ENCODE results near the gene CHST11.

DNA sequence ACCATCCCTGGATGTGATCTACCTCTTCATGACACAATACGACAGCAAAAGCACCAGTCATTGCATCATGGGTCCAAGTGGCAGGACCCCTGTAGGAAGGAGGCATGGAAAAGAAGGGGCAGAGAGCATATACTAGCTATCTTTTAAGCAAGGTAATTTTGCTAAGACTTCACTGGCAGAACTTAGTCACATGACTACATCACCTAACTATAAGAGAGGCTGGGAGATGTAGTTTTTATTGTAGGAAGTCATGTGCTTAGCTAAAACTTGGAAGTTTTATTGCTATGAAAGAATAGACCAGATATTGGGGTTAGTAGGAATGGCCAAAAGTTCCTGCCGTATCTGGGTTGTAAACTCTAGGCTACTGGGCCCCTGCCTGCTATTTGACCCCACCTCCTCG, 18.6 kb upstream of the CHST11 start:
- TF ChIP-seq, protein P1, sequence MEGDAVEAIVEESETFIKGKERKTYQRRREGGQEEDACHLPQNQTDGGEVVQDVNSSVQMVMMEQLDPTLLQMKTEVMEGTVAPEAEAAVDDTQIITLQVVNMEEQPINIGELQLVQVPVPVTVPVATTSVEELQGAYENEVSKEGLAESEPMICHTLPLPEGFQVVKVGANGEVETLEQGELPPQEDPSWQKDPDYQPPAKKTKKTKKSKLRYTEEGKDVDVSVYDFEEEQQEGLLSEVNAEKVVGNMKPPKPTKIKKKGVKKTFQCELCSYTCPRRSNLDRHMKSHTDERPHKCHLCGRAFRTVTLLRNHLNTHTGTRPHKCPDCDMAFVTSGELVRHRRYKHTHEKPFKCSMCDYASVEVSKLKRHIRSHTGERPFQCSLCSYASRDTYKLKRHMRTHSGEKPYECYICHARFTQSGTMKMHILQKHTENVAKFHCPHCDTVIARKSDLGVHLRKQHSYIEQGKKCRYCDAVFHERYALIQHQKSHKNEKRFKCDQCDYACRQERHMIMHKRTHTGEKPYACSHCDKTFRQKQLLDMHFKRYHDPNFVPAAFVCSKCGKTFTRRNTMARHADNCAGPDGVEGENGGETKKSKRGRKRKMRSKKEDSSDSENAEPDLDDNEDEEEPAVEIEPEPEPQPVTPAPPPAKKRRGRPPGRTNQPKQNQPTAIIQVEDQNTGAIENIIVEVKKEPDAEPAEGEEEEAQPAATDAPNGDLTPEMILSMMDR (conservative IDR thresholded peaks at IDR 0.05 in 1 of 2, IDR thresholded peaks at IDR 0.05 in 1 of 2; ENCODE audit: extremely low read depth in 1 of 2, insufficient read depth in 1 of 2, low read depth in 1 of 2, low read length in 2 of 2) = no peak
- TF ChIP-seq EZH2 (IDR thresholded peaks at IDR 0.05; ENCODE audit: borderline replicate concordance, low read length) = no peak
